ENCODE measurements around the gene TRIL.

TRIL gene

GRCh38 chr7:28976022-28976421, 17.9 kb upstream of the TRIL start (continued):
- no peak for TF ChIP-seq MEIS1 (CRISPR knock-in tag; IDR thresholded peaks at IDR 0.05; ENCODE audit: borderline replicate concordance)
- TF ChIP-seq, protein P1, sequence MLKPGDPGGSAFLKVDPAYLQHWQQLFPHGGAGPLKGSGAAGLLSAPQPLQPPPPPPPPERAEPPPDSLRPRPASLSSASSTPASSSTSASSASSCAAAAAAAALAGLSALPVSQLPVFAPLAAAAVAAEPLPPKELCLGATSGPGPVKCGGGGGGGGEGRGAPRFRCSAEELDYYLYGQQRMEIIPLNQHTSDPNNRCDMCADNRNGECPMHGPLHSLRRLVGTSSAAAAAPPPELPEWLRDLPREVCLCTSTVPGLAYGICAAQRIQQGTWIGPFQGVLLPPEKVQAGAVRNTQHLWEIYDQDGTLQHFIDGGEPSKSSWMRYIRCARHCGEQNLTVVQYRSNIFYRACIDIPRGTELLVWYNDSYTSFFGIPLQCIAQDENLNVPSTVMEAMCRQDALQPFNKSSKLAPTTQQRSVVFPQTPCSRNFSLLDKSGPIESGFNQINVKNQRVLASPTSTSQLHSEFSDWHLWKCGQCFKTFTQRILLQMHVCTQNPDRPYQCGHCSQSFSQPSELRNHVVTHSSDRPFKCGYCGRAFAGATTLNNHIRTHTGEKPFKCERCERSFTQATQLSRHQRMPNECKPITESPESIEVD (tag by site-specific recombination; IDR thresholded peaks at IDR 0.05) = no peak
- no peak for TF ChIP-seq ZNF629 (tag by site-specific recombination; IDR thresholded peaks at IDR 0.05)
- TF ChIP-seq, protein P2, sequence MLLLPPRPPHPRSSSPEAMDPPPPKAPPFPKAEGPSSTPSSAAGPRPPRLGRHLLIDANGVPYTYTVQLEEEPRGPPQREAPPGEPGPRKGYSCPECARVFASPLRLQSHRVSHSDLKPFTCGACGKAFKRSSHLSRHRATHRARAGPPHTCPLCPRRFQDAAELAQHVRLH (tag by site-specific recombination; IDR thresholded peaks at IDR 0.05) = no peak
- no peak for TF ChIP-seq ZNF394 (tag by site-specific recombination; IDR thresholded peaks at IDR 0.05; ENCODE audit: borderline replicate concordance)
- TF ChIP-seq ZNF48 (tag by site-specific recombination; IDR thresholded peaks at IDR 0.05) = no peak
- TF ChIP-seq ZSCAN18 (tag by site-specific recombination; IDR thresholded peaks at IDR 0.05) = no peak

DNA sequence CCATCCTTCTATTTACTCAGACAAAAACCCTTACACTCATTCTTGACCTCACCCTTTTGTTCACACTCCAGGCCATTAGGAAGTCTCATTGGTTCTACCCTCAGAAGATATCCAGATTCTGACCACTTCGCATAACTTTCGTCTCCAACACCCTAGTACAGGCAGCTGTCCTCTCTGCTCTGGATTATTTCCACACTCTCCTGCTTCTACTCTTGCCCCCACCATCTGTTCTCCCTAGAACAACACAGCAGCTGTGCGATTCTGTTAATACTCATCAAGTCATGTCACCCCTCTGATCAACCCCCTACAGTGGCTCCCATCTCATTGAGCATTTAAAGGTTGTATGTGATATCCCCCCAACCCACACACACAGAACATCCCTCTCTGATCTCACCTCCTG, 15.5 kb upstream of the TRIL start:
- no peaks in the 10 kb centered on the region for H3K9me3 ChIP-seq (ENCODE audit: control insufficient read depth, insufficient read depth, low read depth, low read length)
- ChIA-PET POLR2A (no interaction called here), CTCF (interaction anchor here (0.8 kb wide), 1 partner anchor 129 kb away, joined by 5 read pairs; no protein-coding TSS in a partner anchor)
- no peak overlapping the region for H3K4me3 ChIP-seq (ENCODE audit: low read depth, low read length)
- H3K4me1 ChIP-seq (ENCODE audit: control insufficient read depth, insufficient read depth, low read length) = no peaks in the 10 kb centered on the region
- H3K36me3 ChIP-seq (ENCODE audit: control insufficient read depth in 2 of 2, insufficient read depth in 1 of 2, low read length in 2 of 2) = no peaks in the 10 kb centered on the region
- no peak overlapping the region for H3K27ac ChIP-seq (ENCODE audit: extremely low read depth, low read depth, low read length)
- TF ChIP-seq ZNF621 (tag by site-specific recombination; IDR thresholded peaks at IDR 0.05) (no peak), ZNF292 (tag by site-specific recombination; IDR thresholded peaks at IDR 0.05; ENCODE audit: borderline replicate concordance, low read depth) (no peak), ZBTB21 (tag by site-specific recombination; IDR thresholded peaks at IDR 0.05) (no peak), KLF10 (tag by site-specific recombination; IDR thresholded peaks at IDR 0.05) (no peak)

DNA sequence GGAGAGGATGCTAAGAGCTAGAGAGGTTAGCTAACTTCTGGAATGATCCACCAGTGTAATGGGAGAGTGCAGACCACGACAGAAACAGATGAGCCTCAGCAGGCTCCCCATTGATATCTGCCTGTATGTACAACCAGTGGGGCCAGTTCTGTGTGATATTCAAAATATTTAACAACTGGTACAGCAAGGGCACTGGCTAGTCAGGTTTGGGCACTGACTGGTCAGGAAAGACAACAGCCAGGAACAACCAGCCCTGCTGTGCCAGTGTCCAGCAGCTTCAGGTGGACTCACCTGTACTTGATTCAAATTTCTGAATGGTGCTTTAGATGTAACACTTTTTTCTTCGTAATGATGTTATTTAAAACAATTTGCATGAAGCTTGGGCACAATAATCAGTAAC, 5.9 kb upstream of the TRIL start:
- ChIA-PET CTCF (interaction anchor here (1.8 kb wide), 1 partner anchor 41 kb away, joined by 7 read pairs; no protein-coding TSS in a partner anchor), POLR2A (no interaction called here)
- no peak overlapping the region for H3K4me3 ChIP-seq (ENCODE audit: low read depth, low read length)
- no peak overlapping the region for H3K27ac ChIP-seq (ENCODE audit: extremely low read depth, low read depth, low read length)
- no peaks in the 10 kb centered on the region for H3K4me1 ChIP-seq (ENCODE audit: control insufficient read depth, insufficient read depth, low read length)
- H3K9me3 ChIP-seq (ENCODE audit: control insufficient read depth, insufficient read depth, low read depth, low read length) = no peaks in the 10 kb centered on the region
- no peaks in the 10 kb centered on the region for H3K36me3 ChIP-seq (ENCODE audit: control insufficient read depth in 2 of 2, insufficient read depth in 1 of 2, low read length in 2 of 2)
- no peak for TF ChIP-seq ZNF148 (tag by site-specific recombination; IDR thresholded peaks at IDR 0.05; ENCODE audit: borderline replicate concordance)
- TF ChIP-seq ZNF19 (tag by site-specific recombination; IDR thresholded peaks at IDR 0.05; ENCODE audit: low read depth) = no peak
- TF ChIP-seq SP2 (tag by site-specific recombination; IDR thresholded peaks at IDR 0.05) = no peak
- no peak for TF ChIP-seq ZNF548 (tag by site-specific recombination; IDR thresholded peaks at IDR 0.05)
- no peak for TF ChIP-seq ZNF501 (tag by site-specific recombination; IDR thresholded peaks at IDR 0.05)

Measured in HEK293 (cell line).